ENCODE measurements around the gene GIT2.

- TF ChIP-seq GATA2 (IDR thresholded peaks at IDR 0.05; ENCODE audit: low read depth, low read length) (no peak), GATA3 (IDR thresholded peaks at IDR 0.05; ENCODE audit: low read depth, low read length) (no peak)
Observed at GRCh38 chr12:110012659-110013058, 16.5 kb upstream of the GIT2 start.
